GM18868 (cell line): ENCODE results near the gene TRPM8.

Experiments used
- ATAC-seq: cut with Tn5 transposase; IDR thresholded peaks from one replicate; pipeline ENCODE4 v1.9.1; 2021; ENCODE audit warnings: mild to moderate bottlenecking, moderate library complexity; ENCODE audit not compliant: unreplicated experiment

The TRPM8 gene

DNA sequence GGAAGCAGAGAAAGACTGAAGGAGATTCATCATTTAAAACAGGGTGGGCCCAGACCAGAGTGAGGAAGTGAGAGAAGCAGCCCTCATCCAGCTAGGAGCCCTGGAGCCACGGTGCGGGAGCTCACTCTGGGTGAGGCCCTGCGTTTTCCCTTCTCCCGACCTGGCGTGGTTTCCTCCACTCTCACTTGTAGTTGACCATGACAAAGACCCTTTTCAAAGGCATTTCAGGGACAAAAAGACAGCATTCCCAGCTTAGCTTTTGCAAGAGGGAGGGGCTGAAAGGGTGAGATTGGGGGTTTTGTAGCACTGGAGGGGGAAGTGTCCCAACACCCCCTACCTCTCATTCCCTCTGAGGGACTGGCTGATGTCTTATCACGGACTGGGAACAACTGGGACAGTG, 56.6 kb downstream of the TRPM8 start:
- no peak for ATAC-seq

DNA sequence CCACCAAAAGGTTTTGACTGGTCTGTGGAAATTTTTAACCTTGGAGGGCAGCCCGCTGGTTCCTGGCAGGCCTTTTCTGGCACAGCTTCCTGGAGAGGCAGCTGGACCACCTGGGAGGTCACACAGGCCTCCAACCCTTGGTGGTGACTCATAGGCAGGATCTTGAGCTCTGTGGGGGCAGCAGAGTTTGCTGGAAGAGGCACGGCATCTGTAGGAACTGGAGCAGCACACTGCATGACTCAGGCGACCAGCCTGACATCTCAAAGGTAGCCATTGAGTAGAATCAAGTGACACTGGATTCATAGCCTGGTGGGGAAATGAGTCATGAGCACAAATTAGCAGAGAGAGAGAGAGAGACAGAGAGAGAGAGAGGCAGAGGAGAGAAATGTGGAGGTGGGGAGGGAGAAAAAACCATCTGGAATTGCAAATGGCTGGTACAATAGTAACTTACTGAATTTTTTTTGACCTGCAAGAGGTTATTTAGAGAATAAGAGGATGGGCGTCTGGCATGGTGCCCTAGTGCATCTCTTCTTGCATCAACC, 57.4 kb downstream of the TRPM8 start:
- no peak for ATAC-seq

- ATAC-seq, result no peak
These were observed 58.9 kb downstream of the TRPM8 start for GRCh38 chr2:233976087-233976486.

- ATAC-seq, result no peak
These were observed 59.6 kb downstream of the TRPM8 start for GRCh38 chr2:233976690-233977294.

GRCh38 chr2:233977296-233977837, 60.2 kb downstream of the TRPM8 start:
- ATAC-seq, result no peak

DNA sequence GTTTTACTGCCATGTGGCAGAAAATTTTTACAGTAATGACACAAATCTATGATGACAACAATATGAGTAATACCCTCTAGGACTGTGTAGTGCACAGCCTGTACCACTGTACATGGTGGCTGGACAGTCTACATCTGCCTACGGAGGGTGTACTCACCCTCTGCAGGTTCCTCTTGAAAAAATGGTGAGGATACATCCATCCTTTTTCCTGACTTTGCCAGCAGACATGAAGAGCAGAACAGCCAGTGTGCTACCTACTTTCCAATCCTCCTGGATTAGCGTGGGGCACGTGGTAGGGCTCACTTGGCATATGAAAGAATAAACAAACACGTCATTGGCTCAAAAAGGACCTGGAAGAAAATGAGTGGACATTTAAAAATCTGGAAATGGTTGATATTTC, 62.6 kb downstream of the TRPM8 start:
- ATAC-seq, result no peak

GRCh38 chr2:233980955-233981561, 63.9 kb downstream of the TRPM8 start:
- no peak for ATAC-seq

GRCh38 chr2:233981574-233982420, 64.6 kb downstream of the TRPM8 start:
- no peak for ATAC-seq

- ATAC-seq, result no peak
These were observed 65.4 kb downstream of the TRPM8 start for GRCh38 chr2:233982421-233983121.

DNA sequence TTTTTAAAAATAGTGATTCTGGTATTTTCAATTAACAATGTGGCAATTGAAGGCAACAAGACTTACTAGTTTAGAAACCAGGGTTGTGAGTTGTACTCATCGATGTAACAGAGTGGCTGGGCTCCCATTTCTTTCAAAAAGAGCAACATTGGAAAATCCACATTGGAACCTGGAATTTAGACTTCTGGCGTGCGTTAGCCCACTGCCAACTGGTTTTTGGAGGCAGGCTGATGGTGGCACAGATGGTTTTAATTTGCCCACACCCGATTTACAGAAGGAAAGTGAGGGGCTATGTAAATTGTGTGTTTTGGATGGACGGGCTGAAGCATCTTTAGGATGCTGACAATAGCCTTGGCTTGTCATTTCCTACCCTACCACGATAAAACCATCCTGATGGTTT, 66.3 kb downstream of the TRPM8 start:
- ATAC-seq, result no peak

GRCh38 chr2:233988581-233988980, 71.4 kb downstream of the TRPM8 start:
- no peak for ATAC-seq

- no peak for ATAC-seq
These were observed 72.2 kb downstream of the TRPM8 start for GRCh38 chr2:233989221-233989858.

DNA sequence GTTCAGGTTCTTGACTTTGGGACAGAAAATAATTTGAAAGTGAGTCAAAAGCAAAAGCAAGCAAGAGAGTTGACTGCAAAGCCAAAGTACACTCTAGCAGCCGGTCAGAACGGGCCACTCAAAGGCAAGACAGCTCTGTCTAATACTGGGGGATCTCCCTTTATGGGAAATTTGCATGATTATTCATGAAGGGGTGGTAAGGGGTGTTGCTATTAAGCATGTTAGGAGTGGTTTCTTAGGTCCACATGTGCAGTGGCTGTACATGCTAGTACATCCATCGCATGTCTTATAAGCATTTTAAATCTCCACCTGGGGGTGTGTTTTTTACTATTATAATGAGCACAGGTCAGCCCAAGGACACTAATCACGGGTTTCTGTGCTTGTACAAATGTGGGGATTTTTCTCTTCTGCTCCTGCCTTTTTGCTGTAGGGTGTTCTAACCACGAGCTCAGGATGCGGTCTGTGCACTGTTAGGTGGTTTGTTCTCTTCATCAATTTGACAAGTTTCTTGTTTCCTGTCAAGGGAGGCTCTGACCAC, 73.2 kb downstream of the TRPM8 start:
- ATAC-seq, result peak; percentile 70

DNA sequence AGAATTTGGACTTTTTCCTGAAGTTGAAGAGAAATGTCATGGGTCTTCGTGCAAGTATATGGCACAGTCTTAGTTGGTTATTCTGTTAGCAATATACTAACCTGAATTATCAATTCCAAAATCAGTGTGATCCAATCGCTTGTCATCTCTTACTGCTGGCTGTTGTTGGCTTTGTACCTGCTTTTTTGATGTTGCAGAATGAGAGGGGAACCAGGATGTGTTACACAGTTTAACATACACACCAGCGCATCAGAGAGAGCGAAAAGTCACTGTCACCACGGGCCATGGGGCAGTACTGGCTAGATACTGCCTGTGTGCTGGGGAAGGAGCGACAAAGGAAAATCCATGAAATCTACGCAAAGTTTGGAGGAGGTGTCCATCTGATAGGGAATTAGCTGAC, 74.0 kb downstream of the TRPM8 start:
- ATAC-seq, result no peak

GRCh38 chr2:233992513-233993217, 75.5 kb downstream of the TRPM8 start:
- ATAC-seq, result no peak

DNA sequence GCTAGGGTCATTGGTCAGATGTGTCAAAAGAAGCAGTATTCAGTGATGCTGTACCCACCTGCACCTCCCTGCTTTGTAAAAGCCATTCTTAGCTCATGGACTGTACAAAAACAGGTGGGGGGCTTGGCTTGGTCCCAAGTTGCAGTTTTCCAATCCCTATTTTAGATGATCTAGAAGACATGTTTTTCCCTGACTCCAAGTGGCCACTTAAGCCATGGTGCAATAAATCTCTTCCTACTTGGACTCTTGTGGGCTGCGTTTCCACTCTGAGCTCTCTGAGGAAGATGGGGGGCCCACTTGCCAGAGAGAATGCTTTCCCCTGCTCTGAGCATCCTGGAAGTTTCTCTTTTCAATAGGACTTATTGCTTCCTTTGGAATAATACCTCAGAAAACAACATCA, 76.3 kb downstream of the TRPM8 start:
- no peak for ATAC-seq

DNA sequence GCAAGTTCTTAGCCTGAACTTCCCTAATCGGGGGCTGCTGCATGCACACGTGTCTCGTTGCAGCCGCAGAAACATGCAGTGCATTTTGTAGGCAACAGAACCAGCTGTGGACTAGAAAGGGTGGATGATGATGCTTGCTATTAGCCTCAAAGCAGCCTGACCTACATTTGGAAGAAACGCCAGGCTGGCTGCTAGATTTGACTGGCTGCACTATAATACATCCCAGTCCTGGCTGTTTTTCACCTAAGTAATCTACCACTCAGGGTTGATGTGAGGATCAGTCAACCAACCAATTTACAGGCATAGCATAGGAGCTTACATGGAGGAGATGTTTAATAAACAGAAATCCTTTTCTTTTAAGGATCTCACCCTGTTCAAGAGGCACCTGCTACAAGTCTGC, 77.0 kb downstream of the TRPM8 start:
- ATAC-seq, result no peak

DNA sequence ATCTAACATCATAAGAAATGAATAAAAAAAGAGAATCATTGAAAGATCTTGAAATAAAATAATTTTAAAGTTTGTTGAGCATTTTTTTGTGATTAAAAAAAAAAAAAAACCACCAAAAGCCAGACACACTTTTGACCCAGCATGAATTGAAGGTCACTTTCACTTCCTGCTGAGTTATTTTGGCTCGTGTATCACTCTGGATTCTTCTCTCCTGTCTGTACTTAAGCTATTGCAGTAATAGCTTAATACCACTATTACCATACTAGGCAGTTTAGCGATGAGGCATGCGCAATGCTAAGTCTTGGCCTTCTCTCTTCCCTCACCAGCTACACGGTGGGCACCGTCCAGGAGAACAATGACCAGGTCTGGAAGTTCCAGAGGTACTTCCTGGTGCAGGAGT, 78.8 kb downstream of the TRPM8 start:
- no peak for ATAC-seq

GRCh38 chr2:233996461-233996860, 79.3 kb downstream of the TRPM8 start:
- no peak for ATAC-seq

DNA sequence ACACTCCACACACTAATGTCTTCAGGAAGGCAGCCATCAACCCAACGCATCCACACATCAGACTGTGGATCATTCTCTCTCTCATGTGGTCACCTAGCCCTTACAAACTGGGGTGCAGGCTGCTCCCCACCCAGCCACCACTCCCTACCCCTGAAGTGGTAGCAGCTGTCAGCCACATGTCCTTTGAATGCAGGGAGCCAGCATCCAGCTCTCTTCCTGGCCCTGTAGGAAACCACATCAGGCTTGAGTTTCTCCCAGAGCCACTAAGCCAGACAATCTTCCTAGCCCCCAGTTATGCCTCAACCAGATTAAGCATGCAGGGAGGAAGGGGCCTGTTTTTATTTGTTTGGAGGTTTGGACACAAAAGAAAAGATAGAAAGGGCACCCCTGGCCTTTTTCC, 80.5 kb downstream of the TRPM8 start:
- ATAC-seq, result no peak
